GM18873 (cell line): ENCODE data around the gene MIGA2.
"Not testable (repeated sequence)": the region's sequence is repeated elsewhere in the genome, so short reads cannot be mapped to it uniquely, and the experiment has no call there.

Experiments used
- ATAC-seq: cut with Tn5 transposase; IDR thresholded peaks from one replicate; pipeline ENCODE4 v1.9.1; 2021; ENCODE audit warnings: mild to moderate bottlenecking, moderate library complexity, moderate number of reproducible peaks; ENCODE audit not compliant: unreplicated experiment, low FRiP score

MIGA2 gene

DNA sequence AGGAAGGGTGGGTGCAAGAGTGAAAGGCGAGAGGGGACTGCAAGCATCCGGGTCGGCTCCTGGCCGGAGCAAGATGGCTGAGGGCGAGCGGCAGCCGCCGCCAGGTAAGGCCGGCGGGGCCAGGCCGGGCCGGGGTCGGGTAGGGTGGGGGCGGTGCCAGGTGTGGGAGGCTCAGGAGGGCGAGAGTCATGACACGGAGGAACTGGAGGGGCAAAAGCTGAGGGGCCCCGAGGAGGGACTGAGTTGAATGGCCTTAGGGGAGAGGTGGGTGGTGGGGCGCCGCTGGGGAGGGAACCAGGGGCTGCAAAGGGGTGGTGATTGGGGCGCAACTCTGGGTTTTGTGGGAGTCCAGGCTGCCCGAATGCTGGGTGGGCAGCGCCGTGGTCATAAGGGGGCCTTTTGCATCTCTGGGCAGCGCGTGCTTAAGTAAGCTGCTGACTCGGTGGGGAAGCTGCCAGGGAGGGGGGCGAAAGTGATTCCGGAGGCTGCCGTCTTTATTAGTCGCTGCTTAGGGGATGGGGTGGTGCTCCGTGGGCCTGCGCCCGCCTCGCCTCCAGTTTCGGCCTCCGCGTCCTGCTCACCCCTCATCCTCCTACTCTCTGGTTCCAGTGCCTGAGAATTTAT is 75.2 kb downstream of the MIGA2 start:
- peak; percentile 7 for ATAC-seq

- ATAC-seq: not testable (repeated sequence)
Measured at GRCh38 chr9:129112526-129112925, 76.1 kb downstream of the MIGA2 start.

GRCh38 chr9:129113645-129114304 is 77.3 kb downstream of the MIGA2 start:
- no peak for ATAC-seq

- no peak for ATAC-seq
Measured at GRCh38 chr9:129118799-129119198, 82.4 kb downstream of the MIGA2 start.

- ATAC-seq: no peak
Measured at GRCh38 chr9:129121483-129121882, 85.1 kb downstream of the MIGA2 start.
